GM19395 (cell line): Measurements from ENCODE around the gene KCTD12.

Experiments used
- ATAC-seq: cut with Tn5 transposase; IDR thresholded peaks from one replicate; pipeline ENCODE4 v1.9.1; 2021; ENCODE audit warnings: mild to moderate bottlenecking, moderate library complexity; ENCODE audit not compliant: unreplicated experiment

KCTD12 gene

DNA sequence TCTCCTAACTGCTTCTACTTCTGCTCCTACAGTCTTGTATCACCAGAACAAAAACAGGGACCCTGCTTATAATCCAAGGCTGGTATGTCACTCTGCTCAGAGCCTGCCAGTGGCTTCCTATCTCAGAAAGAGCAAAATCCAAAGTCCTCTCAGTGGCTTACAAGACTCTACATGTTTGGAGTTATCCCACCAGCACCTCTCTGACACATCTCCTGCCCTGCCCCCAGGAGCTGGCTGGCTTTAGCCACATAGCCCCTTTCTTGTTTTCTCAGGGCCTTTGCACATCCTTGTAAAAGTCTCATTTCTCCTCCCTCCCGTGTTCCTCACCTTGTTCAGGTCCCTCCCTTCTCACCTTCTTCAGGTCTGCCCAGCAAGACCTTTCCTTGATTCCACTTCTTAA lies 2.2 kb upstream of the KCTD12 start:
- ATAC-seq, result no peak

DNA sequence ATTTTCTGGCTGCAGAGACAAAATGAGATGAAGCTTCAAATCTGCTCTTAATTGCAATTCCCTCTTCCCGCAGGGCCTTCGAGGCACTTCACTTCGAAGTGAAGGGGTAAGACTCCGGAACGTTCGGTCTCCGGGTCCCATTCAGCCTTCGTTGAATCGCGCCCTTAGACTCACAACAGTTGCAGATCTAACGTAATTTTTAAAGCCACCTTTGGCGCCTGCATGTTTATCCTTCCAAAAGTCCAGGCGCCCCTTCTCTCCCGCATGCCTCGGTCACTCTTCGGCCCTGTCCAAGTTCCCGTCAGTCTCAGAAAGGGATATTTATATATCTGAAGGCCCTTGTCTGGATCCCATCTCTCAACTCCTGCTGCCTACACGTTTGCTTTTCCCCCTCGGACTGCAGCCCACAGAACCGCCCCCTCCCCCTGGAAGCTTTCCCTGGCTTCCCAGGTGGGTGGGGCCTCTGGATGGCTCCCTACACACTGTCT lies 915 bp upstream of the KCTD12 start:
- ATAC-seq, result no peak

DNA sequence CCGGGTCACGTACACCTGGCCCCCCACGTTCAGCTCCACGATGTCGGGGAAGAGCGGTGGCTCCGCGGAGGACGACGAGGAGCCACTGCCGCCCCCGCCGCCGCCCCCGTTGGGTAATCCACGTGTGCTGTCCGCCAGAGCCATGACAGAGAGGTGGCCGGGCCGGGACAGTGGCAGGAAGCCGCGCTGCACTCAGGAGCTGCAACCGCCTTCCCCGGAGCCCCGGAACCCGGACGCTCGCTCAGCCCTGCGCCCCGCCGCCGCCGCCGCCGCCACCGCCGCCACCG lies 257 bp downstream of the KCTD12 start:
- peak; percentile 38 for ATAC-seq

DNA sequence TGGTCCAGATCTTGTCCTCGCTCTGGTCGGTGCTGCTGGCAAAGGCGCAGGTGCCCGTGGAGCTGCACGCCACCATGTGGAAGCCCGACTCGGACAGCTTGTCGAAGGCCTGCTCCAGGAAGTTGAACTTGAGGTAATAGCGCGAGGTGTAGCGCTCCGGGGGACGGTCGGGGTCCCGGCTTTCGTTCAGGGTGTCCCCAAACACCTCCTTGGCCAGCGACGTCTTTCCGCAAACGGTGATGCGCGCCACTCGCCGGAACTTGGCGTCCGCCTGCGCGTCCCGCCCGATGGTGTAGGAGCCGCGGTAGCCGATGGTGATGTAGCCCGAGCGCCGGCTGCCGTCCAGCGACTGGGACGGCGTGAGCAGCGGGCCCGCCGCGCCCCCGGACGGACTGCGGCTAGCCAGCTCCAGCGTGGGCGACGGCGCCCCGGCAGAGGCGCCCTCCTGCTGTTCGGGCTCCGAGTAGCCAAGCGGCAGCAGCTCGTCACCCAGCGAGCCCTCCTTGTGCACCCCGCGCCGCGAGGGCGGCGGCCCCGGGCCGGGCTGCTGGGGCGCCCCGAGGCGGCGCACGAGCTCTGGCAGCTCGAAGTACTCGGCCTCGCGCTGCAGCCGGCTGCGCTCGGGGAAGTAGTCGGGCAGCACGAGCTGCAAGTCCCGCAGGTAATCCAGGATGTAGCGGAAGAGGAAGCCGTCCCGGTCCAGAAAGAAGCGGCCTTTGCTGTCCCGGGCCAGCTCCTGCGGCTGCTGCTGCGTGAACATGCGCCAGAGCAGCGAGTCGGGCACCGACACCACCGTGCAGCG lies 801 bp downstream of the KCTD12 start:
- peak; percentile 47 for ATAC-seq

DNA sequence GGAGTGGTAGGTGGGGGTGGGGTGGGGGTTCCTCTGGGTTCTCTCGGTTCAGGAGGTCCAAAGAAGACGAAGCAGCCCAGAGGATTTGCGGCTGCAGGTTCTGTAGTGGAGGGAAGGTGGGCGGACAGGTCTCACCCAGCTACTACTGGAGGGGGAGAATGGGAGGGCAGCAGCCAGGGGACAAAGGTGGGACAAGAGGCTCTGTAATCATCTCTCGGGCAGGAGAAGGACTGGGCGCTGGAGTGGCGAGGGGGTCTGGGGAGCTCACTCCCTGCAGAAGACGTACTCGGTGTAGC lies 1.4 kb downstream of the KCTD12 start:
- ATAC-seq, result no peak

DNA sequence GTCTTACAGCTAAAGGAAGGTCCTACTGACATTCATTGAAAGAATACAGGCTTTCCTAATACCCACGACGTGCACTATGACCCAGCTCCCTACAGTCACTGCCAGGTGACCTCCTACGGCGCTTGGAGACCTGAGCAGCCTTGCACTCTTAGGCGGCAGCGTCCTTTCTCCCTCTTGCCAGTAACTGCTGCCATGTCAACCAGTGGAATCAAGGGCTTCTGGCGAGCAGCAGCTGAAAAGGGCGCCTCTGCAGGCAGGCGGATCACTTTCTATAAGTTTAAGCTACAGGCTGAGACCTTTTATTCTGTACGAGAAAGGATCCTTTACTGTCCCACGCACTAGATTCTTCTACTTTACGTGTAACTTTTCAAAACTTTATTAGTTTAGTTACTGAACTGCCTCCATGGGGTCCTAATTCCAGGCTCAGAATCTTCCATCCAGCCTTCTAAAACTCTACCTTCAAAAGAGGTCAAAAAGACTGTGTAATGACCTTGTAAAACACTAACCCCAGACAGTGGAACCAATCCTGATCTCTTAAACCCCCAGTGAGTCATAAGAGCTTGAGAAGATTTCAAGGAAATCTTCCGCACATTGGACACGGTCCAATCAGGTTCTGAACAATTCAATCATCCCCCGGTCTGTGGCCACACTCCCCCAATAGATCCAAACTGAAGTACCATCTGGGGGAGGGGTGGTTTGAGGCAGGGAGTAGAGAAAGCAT lies 1.9 kb downstream of the KCTD12 start:
- ATAC-seq, result no peak

DNA sequence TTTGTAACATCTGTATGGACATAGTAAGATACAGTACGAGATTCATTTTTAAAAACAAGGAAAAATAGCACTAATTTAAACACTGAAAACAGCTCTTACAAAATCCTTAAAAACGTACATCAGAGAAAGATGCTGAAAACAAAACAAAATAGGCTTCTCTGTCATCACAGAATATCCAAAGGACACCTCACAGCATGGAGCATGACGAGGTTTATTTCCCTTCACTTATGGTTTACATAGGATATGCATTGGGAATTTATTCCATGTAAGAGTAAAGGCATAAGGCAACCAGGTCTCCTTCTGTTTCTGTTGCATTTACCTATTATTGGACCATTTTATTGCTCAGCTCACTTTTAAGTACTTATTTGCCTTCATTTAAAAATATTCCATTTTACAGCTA lies 3.0 kb downstream of the KCTD12 start:
- ATAC-seq, result no peak

DNA sequence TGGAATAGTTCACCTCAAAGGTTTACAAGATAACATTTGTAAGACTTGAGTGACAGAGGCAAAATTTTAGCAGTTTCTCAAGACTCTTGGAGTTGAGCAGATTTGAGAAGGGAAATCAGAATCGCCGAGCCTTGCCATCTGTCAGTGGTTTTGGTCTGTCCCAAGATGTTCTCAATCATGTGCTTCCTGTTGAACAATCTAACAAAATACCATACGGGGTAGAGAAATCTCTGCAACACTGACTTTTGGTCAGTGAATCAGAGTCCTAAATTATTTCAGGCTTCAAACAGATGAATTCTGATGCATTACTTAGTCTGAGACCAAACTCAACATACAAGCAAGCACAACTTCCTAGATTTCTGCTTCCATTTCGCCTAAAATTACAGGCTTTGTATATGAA lies 3.8 kb downstream of the KCTD12 start:
- no peak for ATAC-seq

DNA sequence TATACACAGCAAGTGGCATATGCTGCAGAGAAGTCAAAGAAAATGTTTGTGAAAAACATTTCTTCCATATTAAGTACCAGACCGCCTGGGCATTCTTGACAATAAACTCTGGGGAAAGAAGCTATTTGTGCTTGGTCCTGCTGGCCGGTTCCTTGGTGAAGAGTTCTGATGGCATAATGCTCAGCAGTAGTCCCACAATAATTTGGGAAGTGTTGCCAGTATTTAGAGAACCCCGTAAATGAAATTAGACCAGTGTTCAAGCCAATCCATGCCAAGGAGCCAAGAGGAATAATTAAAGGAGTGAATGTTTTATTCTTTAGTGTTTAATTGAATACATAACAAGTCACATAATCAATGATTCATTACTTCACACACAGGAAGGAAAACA lies 6.3 kb downstream of the KCTD12 start:
- ATAC-seq, result peak; percentile 32

DNA sequence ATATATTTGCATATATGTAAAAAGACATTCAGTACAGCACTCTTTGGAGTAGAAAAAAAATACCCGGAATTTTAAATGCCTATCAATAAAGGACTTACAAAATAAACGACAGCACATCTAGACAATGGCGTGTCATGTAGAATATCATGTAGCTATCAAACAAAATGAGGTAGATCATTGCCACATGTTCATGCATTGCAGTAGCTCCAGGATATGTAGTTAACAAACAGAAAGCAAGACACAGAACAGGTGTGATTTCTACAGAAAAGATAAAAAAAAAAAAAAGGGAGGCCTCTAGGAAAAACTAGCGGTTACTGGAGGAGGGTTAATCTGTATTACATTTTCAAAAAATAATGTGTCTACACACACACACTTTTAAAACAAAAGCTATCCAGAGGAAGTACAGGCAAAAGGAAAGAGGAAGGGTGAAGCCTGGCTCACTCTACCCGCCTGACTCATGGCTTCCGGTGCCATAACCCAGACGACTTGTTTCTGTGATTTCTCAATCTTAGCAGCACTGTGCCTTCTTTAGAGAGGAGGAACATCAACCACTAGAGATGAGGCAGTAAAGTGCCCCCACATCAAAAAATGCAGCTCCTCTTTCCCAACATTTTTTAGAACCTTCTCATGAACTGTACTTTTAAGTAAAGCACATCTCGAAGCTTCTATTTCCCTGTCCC lies 6.9 kb downstream of the KCTD12 start:
- peak; percentile 96 for ATAC-seq

DNA sequence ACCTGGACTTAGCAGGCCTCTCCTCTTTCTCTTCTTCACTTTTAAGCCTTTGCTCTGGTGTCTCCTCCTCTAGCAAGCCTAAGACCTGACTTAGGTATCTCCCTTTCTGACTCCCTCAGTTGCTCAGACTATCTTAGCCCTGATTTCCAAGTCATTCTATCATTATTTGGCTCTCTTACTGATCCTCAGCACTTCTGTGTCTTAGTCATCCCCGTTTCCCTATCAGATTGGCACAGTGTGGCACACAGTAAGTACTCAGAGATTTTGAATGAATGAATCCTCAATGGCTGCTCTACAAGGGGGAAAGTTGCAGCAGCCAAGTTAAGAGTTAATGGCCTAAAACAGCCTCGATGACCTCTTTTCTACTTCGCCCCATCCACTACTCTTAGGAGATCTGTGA lies 8.2 kb downstream of the KCTD12 start:
- no peak for ATAC-seq

DNA sequence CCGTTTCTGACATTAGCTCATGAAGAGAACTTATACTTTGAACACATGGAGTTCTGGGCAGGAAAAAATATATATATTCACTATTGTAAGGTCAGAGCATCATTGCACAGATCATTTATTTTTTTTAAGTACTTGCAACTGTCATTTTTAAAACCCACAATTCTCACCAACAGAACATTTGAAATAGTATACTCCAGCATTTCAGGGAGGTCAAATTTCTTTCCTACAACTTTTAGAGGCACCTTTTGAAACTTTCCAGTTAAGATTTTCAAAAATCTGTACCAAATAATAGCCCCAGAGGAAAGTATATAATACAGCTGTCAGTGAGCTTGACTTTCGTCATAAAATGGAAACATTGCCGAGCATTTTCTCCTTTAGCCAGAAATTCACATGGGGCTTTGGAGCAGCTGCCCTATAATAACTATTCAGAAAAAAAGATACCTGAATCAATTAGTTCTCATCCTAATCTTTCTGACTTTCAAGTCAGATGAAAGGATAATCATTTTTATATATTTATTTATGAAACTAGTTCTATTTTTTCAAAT lies 10.9 kb downstream of the KCTD12 start:
- no peak for ATAC-seq

DNA sequence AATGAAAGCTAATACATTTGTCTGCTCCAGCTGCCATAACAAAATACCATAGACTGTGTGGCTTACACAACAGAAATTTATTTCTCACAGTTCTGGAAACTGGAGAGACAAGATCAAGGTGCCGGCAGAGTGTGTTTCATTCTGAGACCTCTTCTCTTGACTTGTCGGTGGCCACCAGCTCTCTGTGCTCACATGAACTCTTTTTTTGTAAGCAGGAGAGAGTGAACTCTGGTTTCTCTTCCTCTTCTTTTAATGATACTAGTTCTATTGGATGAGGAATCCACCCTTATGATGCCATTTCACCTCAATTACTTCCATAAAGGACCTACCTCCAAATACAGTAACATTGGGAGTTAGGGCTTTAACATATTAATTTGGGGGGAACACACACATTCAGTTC lies 11.7 kb downstream of the KCTD12 start:
- ATAC-seq, result peak; percentile 81

DNA sequence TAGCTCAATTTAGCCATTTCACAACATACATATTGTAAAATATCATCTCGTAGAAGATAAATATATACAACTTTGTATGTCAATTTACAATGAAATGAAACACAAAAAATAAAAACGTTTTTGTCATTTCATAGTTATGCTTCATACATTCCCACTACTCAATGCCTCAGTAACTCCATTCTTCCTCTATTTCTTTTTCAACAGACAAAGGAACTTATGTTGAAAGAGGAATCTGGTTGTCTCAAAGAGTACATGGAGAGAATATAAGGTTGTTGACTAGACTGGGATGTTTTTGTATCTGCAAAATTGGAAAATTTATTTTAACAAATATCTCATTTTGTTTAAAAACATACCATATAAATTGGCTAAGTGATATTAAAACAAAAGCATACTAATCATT lies 12.8 kb downstream of the KCTD12 start:
- ATAC-seq, result no peak

DNA sequence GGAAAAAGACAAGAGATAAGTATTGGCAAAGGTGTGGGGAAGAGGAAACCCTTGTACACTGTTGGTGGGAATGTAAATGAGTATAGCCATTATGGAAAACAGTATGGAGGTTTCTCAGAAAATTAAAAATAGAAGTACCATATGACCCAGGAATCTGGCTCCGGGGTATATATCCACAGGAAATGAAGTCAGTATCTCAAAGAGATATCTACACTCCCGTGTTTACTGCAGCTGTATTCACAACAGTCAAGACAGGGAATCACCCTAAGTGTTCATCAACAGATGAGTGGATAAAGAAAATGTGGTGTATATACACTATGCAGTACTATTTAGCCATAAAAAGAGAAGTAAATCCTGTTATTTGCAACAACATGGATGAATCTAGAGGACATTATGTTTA lies 13.5 kb downstream of the KCTD12 start:
- no peak for ATAC-seq

DNA sequence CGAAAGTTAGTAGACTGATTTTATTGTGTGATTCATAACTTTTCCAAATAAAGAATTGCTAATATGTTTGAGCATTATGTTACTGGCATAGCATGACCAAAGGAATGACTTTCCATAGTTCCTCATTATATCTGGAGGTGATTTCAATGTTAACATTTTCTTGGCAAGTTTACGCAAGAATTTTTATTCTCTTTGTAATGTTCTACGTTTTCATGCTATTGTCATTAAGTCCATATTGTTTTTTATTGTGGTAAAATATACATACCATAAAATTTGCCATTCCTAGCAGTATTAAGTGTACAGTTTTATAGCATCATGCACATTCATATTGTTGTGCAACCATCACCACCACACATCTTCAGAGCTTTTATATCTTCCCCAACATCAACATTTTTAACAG lies 14.8 kb downstream of the KCTD12 start:
- no peak for ATAC-seq

DNA sequence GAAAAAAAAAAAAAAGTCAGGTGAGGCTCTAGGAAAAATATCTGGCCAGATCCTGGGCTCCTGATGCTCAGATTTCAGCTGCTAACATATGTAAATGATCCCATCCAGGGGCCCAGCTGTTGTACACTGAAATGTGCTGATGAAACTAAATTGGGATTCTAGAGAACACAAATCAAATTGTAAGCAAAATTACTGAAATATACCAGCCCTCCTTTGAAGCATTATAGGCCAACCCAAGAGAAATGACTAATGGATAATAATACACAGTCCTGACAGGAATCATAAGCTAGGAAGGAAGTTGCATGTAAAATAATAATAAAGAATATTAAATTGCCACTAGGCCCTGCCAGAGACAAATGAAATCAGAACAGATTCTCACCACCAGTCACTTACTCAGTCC lies 17.8 kb downstream of the KCTD12 start:
- no peak for ATAC-seq

DNA sequence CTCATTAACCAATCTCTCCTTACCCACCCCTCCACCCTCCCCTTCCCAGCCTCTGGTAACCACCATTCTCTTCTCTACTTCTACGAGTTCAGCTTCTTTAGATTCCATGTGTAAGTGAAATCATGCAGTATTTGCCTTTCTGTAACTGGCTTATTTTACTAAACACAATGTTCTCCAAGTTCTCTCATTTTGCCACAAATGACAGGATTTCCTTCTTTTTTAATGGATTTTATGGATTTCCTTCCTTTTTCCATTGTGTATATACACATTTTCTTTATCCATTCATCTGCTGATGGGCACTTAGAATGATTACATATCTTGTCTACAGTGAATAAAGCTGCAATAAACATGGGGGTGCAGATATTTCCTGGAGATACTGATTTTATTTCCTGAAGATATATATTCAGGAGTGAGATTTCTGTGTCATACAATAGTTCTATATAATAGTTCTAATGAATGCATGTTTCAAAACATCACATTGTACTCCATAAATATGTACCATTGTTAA lies 20.2 kb downstream of the KCTD12 start:
- ATAC-seq, result no peak

DNA sequence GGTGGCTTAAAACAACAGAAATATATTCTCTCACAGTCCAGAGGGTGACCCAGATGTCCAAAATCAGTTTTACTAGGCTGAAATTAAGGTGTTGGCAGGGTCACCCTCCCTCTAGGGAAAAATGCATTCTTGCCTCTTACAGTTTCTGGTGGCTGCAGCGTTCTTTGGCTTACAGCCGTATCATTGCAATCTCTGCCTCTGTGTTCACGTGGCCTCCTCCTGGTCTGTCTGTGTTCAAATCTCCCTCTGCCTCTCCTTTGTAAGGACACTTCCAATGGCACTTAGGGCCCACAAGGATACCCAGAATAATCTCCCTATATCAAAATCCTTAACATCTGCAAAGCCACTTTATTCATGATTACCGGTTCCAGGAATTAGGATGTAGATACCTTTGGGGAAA lies 21.1 kb downstream of the KCTD12 start:
- ATAC-seq, result no peak

DNA sequence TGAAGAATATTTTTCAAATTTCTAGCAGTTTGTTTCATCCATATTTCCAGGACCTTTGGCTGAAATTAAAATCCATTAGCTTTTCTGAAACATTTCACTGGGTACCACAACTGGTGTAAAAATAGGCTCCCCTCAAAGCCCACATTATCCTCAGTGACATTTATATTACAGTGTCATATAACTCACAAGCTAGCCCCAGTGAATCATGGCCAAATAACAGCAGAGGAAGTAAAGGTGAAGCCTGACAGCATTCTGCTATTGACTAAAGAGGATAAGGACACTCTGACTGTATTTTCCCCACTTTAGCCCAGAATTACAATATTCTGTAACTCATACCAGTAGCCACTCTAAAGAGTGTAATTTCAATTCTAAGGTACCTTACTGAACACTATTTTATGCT lies 21.9 kb downstream of the KCTD12 start:
- no peak for ATAC-seq

DNA sequence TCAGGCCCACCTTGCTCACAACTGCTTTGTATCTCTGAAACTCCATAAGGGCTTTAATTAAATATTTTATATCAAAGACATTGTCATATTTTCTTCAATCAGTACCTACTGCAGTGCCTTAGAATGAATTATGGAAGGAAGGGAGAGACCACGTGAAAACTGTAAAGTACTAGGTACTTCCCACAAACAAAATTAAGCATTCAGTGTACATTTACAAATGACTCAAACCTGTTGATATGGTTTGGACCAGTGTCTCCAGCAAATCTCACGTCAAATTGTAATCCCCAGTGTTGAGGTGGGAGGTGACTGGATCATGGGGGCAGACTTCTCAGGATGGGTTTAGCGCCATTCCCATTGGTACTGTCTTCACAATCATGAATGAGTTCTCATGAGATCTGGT lies 23.2 kb downstream of the KCTD12 start:
- ATAC-seq, result no peak

DNA sequence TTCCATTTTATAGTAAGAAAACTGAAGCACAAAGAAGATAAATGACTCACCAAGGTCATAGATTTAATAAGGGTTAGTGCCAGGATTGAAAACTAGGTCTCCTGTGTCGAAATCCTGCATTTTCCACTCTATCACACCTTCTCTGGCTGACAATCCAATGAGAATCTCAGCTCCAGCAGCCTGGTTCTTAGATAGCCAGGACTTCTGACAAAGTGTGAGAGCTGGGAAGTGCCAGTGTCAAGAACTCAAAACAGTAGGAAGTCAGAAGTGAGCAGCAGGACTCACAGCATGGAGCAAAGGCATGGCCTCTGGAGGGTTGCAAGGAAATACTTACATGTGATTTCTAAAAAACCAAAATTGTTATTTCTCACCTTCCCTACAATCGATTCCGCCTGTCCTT lies 24.3 kb downstream of the KCTD12 start:
- no peak for ATAC-seq
